Measurements from ENCODE around the gene TAS1R3. TPM values are rescaled to one million over a fixed set of nuclear protein-coding genes. Genes with fewer than 3 reads are reported as not detected.
"Not testable (repeated sequence)": the region's sequence is repeated elsewhere in the genome, so short reads cannot be mapped to it uniquely, and the experiment has no call there.

Gene TAS1R3
- total RNA-seq, 1 donor from 2014 or later, result 0.65 TPM

DNA sequence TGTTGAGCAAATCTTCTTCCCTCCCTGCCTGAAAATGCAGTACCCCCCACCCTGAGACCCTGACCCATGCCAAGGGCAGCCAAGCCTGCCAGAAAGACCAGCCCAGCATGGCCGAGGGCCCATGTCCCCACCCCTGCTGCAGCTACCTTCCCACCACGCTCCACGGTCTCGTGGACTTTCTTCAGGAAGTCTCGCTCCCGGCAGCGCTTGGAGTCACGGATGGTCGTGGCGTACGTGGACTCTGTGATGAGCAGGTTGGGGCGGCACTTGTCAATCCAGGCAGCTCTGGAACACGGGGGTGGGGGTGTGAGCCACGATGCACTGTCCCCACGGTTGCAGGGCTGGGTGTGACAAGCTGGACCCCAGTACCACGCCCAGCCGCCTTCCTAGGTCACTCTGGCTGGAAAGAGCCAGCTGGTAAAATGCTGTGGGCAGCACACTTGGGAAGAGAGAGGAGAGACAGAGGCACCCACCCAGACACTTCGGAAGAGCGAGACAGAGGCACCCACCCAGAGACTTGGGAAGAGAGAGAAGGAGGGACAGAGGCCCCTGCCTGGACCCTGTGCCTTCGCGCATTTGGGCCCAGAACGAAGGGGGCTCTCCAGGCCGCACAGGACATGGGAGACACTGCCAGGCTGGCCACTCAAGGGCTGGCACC lies 16.3 kb upstream of the TAS1R3 start:
- H3K4me1 ChIP-seq, result peaks cover 16% of the 10 kb centered on the region
- no peaks in the 10 kb centered on the region for H3K9me3 ChIP-seq

DNA sequence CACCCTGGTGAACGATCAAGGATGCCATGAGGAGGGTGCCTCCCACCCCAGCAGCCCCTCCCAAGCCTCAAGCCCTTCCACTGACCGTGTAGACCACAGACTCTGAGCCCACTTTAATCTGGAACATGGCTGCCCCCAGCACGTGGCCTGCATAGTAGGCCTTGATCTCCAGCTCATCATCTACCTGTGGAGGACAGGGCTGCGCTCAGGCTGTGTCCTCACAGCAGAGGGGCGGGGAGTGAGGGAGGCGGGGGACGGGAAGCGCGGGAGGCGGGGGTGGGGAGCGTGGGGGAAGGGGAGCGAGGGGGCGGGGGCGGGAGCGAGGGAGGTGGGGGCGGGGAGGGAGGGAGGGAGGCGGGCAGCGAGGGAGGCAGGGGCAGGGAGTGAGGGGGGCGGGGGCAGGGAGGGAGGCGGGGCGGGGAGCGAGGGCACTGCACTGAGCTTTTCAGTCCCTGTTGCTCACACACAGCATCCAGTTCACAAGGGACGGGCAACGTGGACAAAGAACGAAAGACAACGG lies 15.6 kb upstream of the TAS1R3 start:
- Histone ChIP-seq H3K27me3 (ENCODE audit: low read depth) (no peaks in the 10 kb centered on the region), H3K27ac (no peak overlapping the region), H3K4me1 (peaks cover 14% of the 10 kb centered on the region), H3K4me3 (no peak overlapping the region), H3K9me3 (no peaks in the 10 kb centered on the region), H3K36me3 (peaks cover 88% of the 10 kb centered on the region)
- TF ChIP-seq, protein P1, sequence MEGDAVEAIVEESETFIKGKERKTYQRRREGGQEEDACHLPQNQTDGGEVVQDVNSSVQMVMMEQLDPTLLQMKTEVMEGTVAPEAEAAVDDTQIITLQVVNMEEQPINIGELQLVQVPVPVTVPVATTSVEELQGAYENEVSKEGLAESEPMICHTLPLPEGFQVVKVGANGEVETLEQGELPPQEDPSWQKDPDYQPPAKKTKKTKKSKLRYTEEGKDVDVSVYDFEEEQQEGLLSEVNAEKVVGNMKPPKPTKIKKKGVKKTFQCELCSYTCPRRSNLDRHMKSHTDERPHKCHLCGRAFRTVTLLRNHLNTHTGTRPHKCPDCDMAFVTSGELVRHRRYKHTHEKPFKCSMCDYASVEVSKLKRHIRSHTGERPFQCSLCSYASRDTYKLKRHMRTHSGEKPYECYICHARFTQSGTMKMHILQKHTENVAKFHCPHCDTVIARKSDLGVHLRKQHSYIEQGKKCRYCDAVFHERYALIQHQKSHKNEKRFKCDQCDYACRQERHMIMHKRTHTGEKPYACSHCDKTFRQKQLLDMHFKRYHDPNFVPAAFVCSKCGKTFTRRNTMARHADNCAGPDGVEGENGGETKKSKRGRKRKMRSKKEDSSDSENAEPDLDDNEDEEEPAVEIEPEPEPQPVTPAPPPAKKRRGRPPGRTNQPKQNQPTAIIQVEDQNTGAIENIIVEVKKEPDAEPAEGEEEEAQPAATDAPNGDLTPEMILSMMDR (IDR thresholded peaks at IDR 0.05), result no peak
- intact Hi-C loops (cut with DNase I), result no loop called here
- DNase-seq (no peak), ATAC-seq (no peak)

More for the DNA sequence above, 16.3 kb upstream of the TAS1R3 start:
- Histone ChIP-seq H3K36me3 (peaks cover 88% of the 10 kb centered on the region), H3K27ac (no peak overlapping the region), H3K4me3 (no peak overlapping the region), H3K27me3 (ENCODE audit: low read depth) (no peaks in the 10 kb centered on the region)
- TF ChIP-seq, protein P1 (IDR thresholded peaks at IDR 0.05), result no peak
- no peak for ATAC-seq
- intact Hi-C loops (cut with DNase I), result no loop called here
- DNase-seq, result no peak

DNA sequence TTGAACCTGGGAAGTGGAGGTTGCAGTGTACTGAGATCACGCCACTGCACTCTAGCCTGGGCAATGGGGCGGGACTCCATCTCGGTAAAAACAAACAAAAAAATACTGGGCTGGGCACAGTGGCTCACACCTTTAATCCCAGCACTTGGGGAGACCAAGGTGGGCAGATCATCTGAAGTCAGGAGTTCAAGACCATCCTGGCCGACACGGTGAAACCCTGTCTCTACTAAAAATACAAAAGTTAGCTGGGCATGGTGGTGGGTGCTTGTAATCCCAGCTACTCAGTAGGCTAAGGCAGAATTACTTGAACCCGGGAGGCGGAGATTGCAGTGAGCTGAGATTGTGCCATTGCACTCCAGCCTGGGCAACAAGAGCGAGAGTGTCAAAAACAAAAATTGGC lies 14.9 kb upstream of the TAS1R3 start:
- ATAC-seq; H3K27ac ChIP-seq; intact Hi-C loops (cut with DNase I); H3K9me3 ChIP-seq; H3K27me3 ChIP-seq (ENCODE audit: low read depth); DNase-seq; H3K4me3 ChIP-seq: not testable (repeated sequence)
- Histone ChIP-seq H3K36me3 (peaks cover 84% of the 10 kb centered on the region), H3K4me1 (peaks cover 15% of the 10 kb centered on the region)

DNA sequence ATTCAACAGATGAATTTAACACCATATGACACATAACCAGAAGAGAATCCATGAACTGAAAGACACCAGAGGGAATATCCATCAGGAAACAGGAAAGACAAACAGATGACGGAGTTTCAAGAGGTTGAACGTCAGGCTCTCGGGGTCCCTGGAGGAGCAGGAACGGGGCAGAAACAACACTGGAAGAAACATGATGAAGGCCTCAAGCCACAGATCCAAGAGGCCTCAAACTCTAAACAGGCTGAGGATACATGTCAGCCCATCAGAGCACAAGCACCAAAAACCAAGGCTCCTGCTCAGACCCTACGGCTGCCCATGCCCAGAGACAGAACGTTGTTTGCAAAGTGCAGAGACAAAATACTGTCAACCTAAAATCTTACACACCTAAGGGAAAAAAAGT lies 13.7 kb upstream of the TAS1R3 start:
- peak overlapping the region; percentile 73 for H3K27ac ChIP-seq
- H3K4me3 ChIP-seq, result no peak overlapping the region
- H3K27me3 ChIP-seq (ENCODE audit: low read depth), result no peaks in the 10 kb centered on the region
- intact Hi-C loops (cut with DNase I), result no loop called here
- H3K36me3 ChIP-seq, result peaks cover 77% of the 10 kb centered on the region
- H3K9me3 ChIP-seq, result no peaks in the 10 kb centered on the region
- no peak for ATAC-seq
- TF ChIP-seq, protein P1 (IDR thresholded peaks at IDR 0.05), result no peak
- peaks cover 25% of the 10 kb centered on the region for H3K4me1 ChIP-seq
- DNase-seq, result no peak

DNA sequence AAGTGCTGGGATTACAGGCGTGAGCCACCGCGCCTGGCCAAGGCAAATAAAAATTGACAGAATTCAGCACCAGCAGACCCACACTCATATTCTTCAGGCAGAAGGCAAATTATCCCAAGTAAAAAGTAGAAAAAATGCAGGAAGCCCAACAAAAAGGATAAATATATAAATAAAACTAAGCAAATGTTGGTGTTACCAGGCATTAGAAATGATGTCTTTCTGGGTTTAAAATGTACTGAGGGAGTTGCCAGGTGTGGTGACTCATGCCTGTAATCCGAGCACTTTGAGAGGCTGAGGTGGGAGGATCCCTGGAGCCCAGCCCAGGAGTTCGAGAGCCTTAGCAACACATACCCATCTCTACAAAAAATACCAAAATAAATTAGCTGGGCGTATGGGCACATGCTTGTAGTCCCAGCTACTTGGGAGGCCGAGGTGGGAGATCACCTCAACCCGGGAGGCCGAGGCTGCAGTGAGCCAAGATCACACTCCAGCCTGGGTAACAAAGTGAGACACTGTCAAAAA lies 12.9 kb upstream of the TAS1R3 start:
- DNase-seq (peak; percentile 87), ATAC-seq (peak; percentile 75 to 88)

More for the DNA sequence above, 12.9 kb upstream of the TAS1R3 start:
- peaks cover 69% of the 10 kb centered on the region for H3K36me3 ChIP-seq
- intact Hi-C loops (cut with DNase I), result no loop called here
- H3K27ac ChIP-seq, result peak overlapping the region; percentile 73
- no peak overlapping the region for H3K4me3 ChIP-seq
- no peaks in the 10 kb centered on the region for H3K27me3 ChIP-seq (ENCODE audit: low read depth)
- H3K9me3 ChIP-seq, result no peaks in the 10 kb centered on the region
- TF ChIP-seq, protein P1 (IDR thresholded peaks at IDR 0.05), result no peak
- H3K4me1 ChIP-seq, result peaks cover 30% of the 10 kb centered on the region
